ENCODE measurements around the gene PXN.

GRCh38 chr12:120264086-120264903 lies 1.2 kb downstream of the PXN start:
- TF ChIP-seq CTCF (conservative IDR thresholded peaks at IDR 0.05; ENCODE audit: low read depth in 2 of 2) (no peak), POLR2AphosphoS5 (IDR thresholded peaks at IDR 0.05; ENCODE audit: low read depth) (no peak), REST (IDR thresholded peaks at IDR 0.05; ENCODE audit: unreplicated experiment) (no peak), EZH2 (IDR thresholded peaks at IDR 0.05; ENCODE audit: low read depth, unreplicated experiment) (no peak)

All from GM23338 (cell line).